Endothelial cell (in vitro differentiated cells): ENCODE measurements around the gene TMEM245. TPM values are rescaled to one million over a fixed set of nuclear protein-coding genes. Genes with fewer than 3 reads are reported as not detected.

Experiments
- DNase-seq: peaks from one replicate; pipeline ENCODE4 v3.0.0; 2021; ENCODE audit warnings: low spot score
- H3K27ac Mint-ChIP-seq: one replicate; pipeline ENCODE4 v1.8.0; 2021; ENCODE audit warnings: mixed read lengths, inconsistent platforms; ENCODE audit not compliant: unreplicated experiment
- H3K27me3 Mint-ChIP-seq: one replicate; pipeline ENCODE4 v1.8.0; 2021; ENCODE audit warnings: mild to moderate bottlenecking, moderate library complexity, mixed read lengths, inconsistent platforms; ENCODE audit not compliant: unreplicated experiment
- H3K36me3 Mint-ChIP-seq: one replicate; pipeline ENCODE4 v1.8.0; 2021; ENCODE audit warnings: mild to moderate bottlenecking, low read depth, mixed read lengths, inconsistent platforms; ENCODE audit not compliant: unreplicated experiment
- H3K4me1 Mint-ChIP-seq: one replicate; pipeline ENCODE4 v1.8.0; 2021; ENCODE audit warnings: mild to moderate bottlenecking, mixed read lengths, inconsistent platforms; ENCODE audit not compliant: unreplicated experiment
- H3K4me3 Mint-ChIP-seq: one replicate; pipeline ENCODE4 v1.8.0; 2021; ENCODE audit warnings: mild to moderate bottlenecking, mixed read lengths, inconsistent platforms; ENCODE audit not compliant: unreplicated experiment
- H3K9me3 Mint-ChIP-seq: one replicate; pipeline ENCODE4 v1.8.0; 2021; ENCODE audit warnings: mixed read lengths, inconsistent platforms; ENCODE audit not compliant: unreplicated experiment
- CTCF ChIP-seq: fragments of 200-600 bp; sonication (generic); IDR thresholded peaks from one replicate; pipeline ENCODE4 v1.5.0; 2021; ENCODE audit warnings: antibody characterized with exemption; ENCODE audit not compliant: unreplicated experiment
- total RNA-seq: library from RNA; stranded (reverse); fragmentation: NEBNext Ultra II Directional; extraction: Animal tissue kit (Norgen Biotek cat#: 25700); gene quantifications from one replicate; pipeline ENCODE4 v1.2.1, GENCODE V29; 2021; ENCODE audit not compliant: unreplicated experiment

TMEM245 gene
- total RNA-seq, 1 donor from 2014 or later, result 32.6 TPM

- no peak for DNase-seq
Observed at GRCh38 chr9:109166171-109166770, 46.5 kb upstream of the TMEM245 start.

GRCh38 chr9:109164042-109164441 lies 44.3 kb upstream of the TMEM245 start:
- TF ChIP-seq CTCF, result no peak
- Mint-ChIP-seq H3K27me3 (peaks cover 17% of the 10 kb centered on the region), H3K27ac (no peak overlapping the region), H3K9me3 (no peaks in the 10 kb centered on the region), H3K4me3 (no peak overlapping the region), H3K36me3 (no peaks in the 10 kb centered on the region), H3K4me1 (peaks cover 3% of the 10 kb centered on the region)
- no peak for DNase-seq

More at GRCh38 chr9:109166171-109166770, 46.5 kb upstream of the TMEM245 start:
- no peak for TF ChIP-seq CTCF
- no peak overlapping the region for H3K4me3 Mint-ChIP-seq
- peaks cover 3% of the 10 kb centered on the region for H3K4me1 Mint-ChIP-seq
- no peaks in the 10 kb centered on the region for H3K9me3 Mint-ChIP-seq
- H3K36me3 Mint-ChIP-seq, result no peaks in the 10 kb centered on the region
- H3K27ac Mint-ChIP-seq, result no peak overlapping the region
- H3K27me3 Mint-ChIP-seq, result peaks cover 17% of the 10 kb centered on the region

- H3K36me3 Mint-ChIP-seq, result no peaks in the 10 kb centered on the region
- no peak overlapping the region for H3K4me3 Mint-ChIP-seq
- H3K27ac Mint-ChIP-seq, result no peak overlapping the region
- H3K4me1 Mint-ChIP-seq, result peaks cover 3% of the 10 kb centered on the region
- H3K27me3 Mint-ChIP-seq, result peaks cover 17% of the 10 kb centered on the region
- no peak for TF ChIP-seq CTCF
- no peaks in the 10 kb centered on the region for H3K9me3 Mint-ChIP-seq
- no peak for DNase-seq
Observed at GRCh38 chr9:109163194-109163593, 43.4 kb upstream of the TMEM245 start.

GRCh38 chr9:109162677-109163076 lies 42.9 kb upstream of the TMEM245 start:
- Mint-ChIP-seq H3K27me3 (peaks cover 14% of the 10 kb centered on the region), H3K27ac (no peak overlapping the region), H3K4me1 (peaks cover 3% of the 10 kb centered on the region), H3K36me3 (no peaks in the 10 kb centered on the region), H3K4me3 (no peak overlapping the region), H3K9me3 (no peaks in the 10 kb centered on the region)
- TF ChIP-seq CTCF, result no peak
- DNase-seq, result no peak

GRCh38 chr9:109161471-109161870 lies 41.7 kb upstream of the TMEM245 start:
- peaks cover 3% of the 10 kb centered on the region for H3K4me1 Mint-ChIP-seq
- DNase-seq, result no peak
- no peak overlapping the region for H3K4me3 Mint-ChIP-seq
- no peaks in the 10 kb centered on the region for H3K36me3 Mint-ChIP-seq
- no peak overlapping the region for H3K27ac Mint-ChIP-seq
- no peaks in the 10 kb centered on the region for H3K9me3 Mint-ChIP-seq
- no peak for TF ChIP-seq CTCF
- peaks cover 10% of the 10 kb centered on the region for H3K27me3 Mint-ChIP-seq
